K562 (cell line): Measurements from ENCODE around the gene POU2F1. TPM values are rescaled to one million over a fixed set of nuclear protein-coding genes. Genes with fewer than 3 reads are reported as not detected.
A peak's percentile ranks its signal among the peaks of the same experiment; 100 is the strongest.

Experiments used
- ARID2 ChIP-seq: fragments of 450-650 bp; IDR thresholded peaks from 2 replicates; pipeline ENCODE4 v1.6.1; 2017; ENCODE audit warnings: antibody characterized with exemption, mild to moderate bottlenecking
- CCNT2 ChIP-seq: IDR thresholded peaks from 2 replicates; pipeline ENCODE4 v1.6.1; 2011; ENCODE audit warnings: borderline replicate concordance, low read depth, mild to moderate bottlenecking, moderate library complexity, mixed read lengths, low read length; ENCODE audit not compliant: insufficient read length; ENCODE audit errors: extremely low read depth
- CXXC5 ChIP-seq: fragments of 250-450 bp; sonication (Bioruptor Pico); IDR thresholded peaks from 2 replicates; pipeline ENCODE4 v1.8.0; 2022; ENCODE audit warnings: inconsistent platforms, mild to moderate bottlenecking, moderate library complexity
- EWSR1 ChIP-seq: fragments of 450-650 bp; IDR thresholded peaks from 2 replicates; pipeline ENCODE4 v1.6.1; 2018; ENCODE audit warnings: borderline replicate concordance, mild to moderate bottlenecking, low read depth, moderate library complexity; ENCODE audit not compliant: partially characterized antibody
- FOSL1 ChIP-seq: fragments of 200-800 bp; sonication (Bioruptor generic); conservative IDR thresholded peaks from 2 replicates; pipeline ENCODE4 v1.6.1; 2016; ENCODE audit warnings: missing genetic modification characterization, missing compliant biosample characterization
- MEF2D ChIP-seq: conservative IDR thresholded peaks from 2 replicates; pipeline ENCODE4 v1.6.1; 2016; ENCODE audit warnings: low read depth, missing genetic modification characterization, missing compliant biosample characterization
- MIER1 ChIP-seq: fragments of 450-650 bp; IDR thresholded peaks from 2 replicates; pipeline ENCODE4 v1.6.1; 2016; ENCODE audit warnings: antibody characterized with exemption, mild to moderate bottlenecking, low read depth
- MTF1 ChIP-seq: fragments of 250-450 bp; sonication (Bioruptor Pico); IDR thresholded peaks from 2 replicates; pipeline ENCODE4 v1.9.0; 2021; ENCODE audit warnings: moderate library complexity, mild to moderate bottlenecking, inconsistent platforms, borderline replicate concordance
- PHF8 ChIP-seq: fragments of 200-600 bp; sonication (generic); IDR thresholded peaks from 2 replicates; pipeline ENCODE4 v1.6.1; 2012; ENCODE audit warnings: mixed run types, mild to moderate bottlenecking, inconsistent platforms, low read length, moderate library complexity, borderline replicate concordance
- POLR2AphosphoS5 ChIP-seq: IDR thresholded peaks from 2 replicates; pipeline ENCODE4 v1.6.1; 2011; ENCODE audit warnings: mild to moderate bottlenecking, low read depth, low read length, moderate library complexity; ENCODE audit not compliant: control insufficient read depth, insufficient read depth
- SIX5 ChIP-seq, 2 experiments: IDR thresholded peaks; 2 replicates each; pipeline ENCODE4 v1.6.1; 2011; ENCODE audit warnings: low read length in 2 of 2, borderline replicate concordance in 1 of 2, low read depth in 1 of 2, mild to moderate bottlenecking in 1 of 2, moderate library complexity in 1 of 2; ENCODE audit not compliant: insufficient read depth in 1 of 2
- SMARCE1 ChIP-seq: fragments of 450-650 bp; IDR thresholded peaks from 2 replicates; pipeline ENCODE4 v1.7.1; 2016; ENCODE audit warnings: mild to moderate bottlenecking
- VEZF1 ChIP-seq: fragments of 200-800 bp; sonication (Bioruptor generic); IDR thresholded peaks from 2 replicates; pipeline ENCODE4 v1.6.1; 2017; ENCODE audit warnings: missing genetic modification characterization, missing compliant biosample characterization
- ZKSCAN1 ChIP-seq: fragments of 150-350 bp; IDR thresholded peaks from 2 replicates; pipeline ENCODE4 v1.6.1; 2016; ENCODE audit warnings: low read depth, low read length
- ZNF263 ChIP-seq: sonication (generic); formaldehyde crosslinking; IDR thresholded peaks from 2 replicates; pipeline ENCODE4 v1.8.0; 2022; ENCODE audit warnings: mild to moderate bottlenecking, missing genetic modification reagents, borderline replicate concordance
- ZNF347 ChIP-seq: fragments of 450-650 bp; formaldehyde crosslinking; IDR thresholded peaks from 2 replicates; pipeline ENCODE4 v1.4.0; 2020; ENCODE audit warnings: low read depth, mild to moderate bottlenecking, moderate library complexity
- ZNF398 ChIP-seq: fragments of 250-450 bp; sonication (Bioruptor Pico); IDR thresholded peaks from 2 replicates; pipeline ENCODE4 v1.8.0; 2021; ENCODE audit warnings: moderate library complexity, mild to moderate bottlenecking, inconsistent platforms
- ZNF695 ChIP-seq: fragments of 450-650 bp; formaldehyde crosslinking; IDR thresholded peaks from 2 replicates; pipeline ENCODE4 v1.4.0; 2020; ENCODE audit warnings: mild to moderate bottlenecking, moderate library complexity
- ZNF75A ChIP-seq: fragments of 450-650 bp; formaldehyde crosslinking; IDR thresholded peaks from 2 replicates; pipeline ENCODE4 v1.4.0; 2020; ENCODE audit warnings: mild to moderate bottlenecking
- polyA plus RNA-seq, 8 experiments: library from polyadenylated mRNA; depleted of rRNA in 4 of 8; stranded (reverse) in 5 of 8; unstranded in 3 of 8; fragments of >200 nt; fragmentation: Nextera tagmentation in 2 of 8; fragmentation: Illumina TruSeq in 1 of 8; extraction: Ambion mirVana in 2 of 8; extraction: Trizol in 1 of 8; gene quantifications; 2 replicates each; pipeline versions ENCODE4 v1.2.1 to v1.2.3, GENCODE V29; 2011 to 2014; ENCODE audit warnings: inconsistent platforms in 1 of 8, missing spikeins in 1 of 8
- total RNA-seq, 7 experiments: library from RNA; depleted of rRNA in 6 of 7; stranded (reverse); fragments of >200 nt in 6 of 7; fragmentation: Illumina TruSeq in 2 of 7; extraction: Trizol in 2 of 7; gene quantifications; 2 replicates each; pipeline versions ENCODE4 v1.2.1 to v1.2.3, GENCODE V29; 2011 to 2021; ENCODE audit warnings: low replicate concordance in 1 of 7
- TF ChIP-seq, protein P1 (sequence below), 2 experiments: fragments of 250-450 bp in 1 of 2; fragments of 450-650 bp in 1 of 2; sonication (Bioruptor Pico) in 1 of 2; IDR thresholded peaks; 2 replicates each; pipeline versions ENCODE4 v1.6.1 to v1.8.0; 2016 to 2021; ENCODE audit warnings: mild to moderate bottlenecking in 2 of 2, moderate library complexity in 2 of 2, missing compliant biosample characterization in 1 of 2, missing genetic modification characterization in 1 of 2
- TF ChIP-seq, protein P2 (sequence below), 2 experiments: fragments of 450-650 bp in 1 of 2; sonication (generic) in 1 of 2; formaldehyde crosslinking in 1 of 2; IDR thresholded peaks in 1 of 2; conservative IDR thresholded peaks in 1 of 2; 2 replicates each; pipeline versions ENCODE4 v1.6.1 to v1.8.1; 2016 to 2023; ENCODE audit warnings: mild to moderate bottlenecking in 2 of 2, moderate library complexity in 2 of 2, inconsistent platforms in 1 of 2, missing genetic modification reagents in 1 of 2

The POU2F1 gene
- total and polyA plus RNA-seq, 9 of the 15 experiments (the other 6 are each of a cell fraction or from before 2014, with no cell fraction given): 2.6 to 22.3 (median 8.8) TPM

GRCh38 chr1:167221126-167221737 is 546 bp downstream of the POU2F1 start (continued):
- TF ChIP-seq ARID2: no peak
- no peak for TF ChIP-seq ZNF695 (CRISPR knock-in tag)
- TF ChIP-seq PHF8: peak; percentile 7; the same call in 1 of the 2 replicates
- no peak; the same call in 1 of the 2 replicates for TF ChIP-seq VEZF1
- TF ChIP-seq, protein P1, sequence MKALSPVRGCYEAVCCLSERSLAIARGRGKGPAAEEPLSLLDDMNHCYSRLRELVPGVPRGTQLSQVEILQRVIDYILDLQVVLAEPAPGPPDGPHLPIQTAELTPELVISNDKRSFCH (CRISPR knock-in tag; IDR thresholded peaks at IDR 0.05): no peak
- TF ChIP-seq, protein P1 (tag; IDR thresholded peaks at IDR 0.05): no peak
- peak; percentile 45 for TF ChIP-seq ZNF263 (CRISPR knock-in tag)
- no peak for TF ChIP-seq ZNF347 (CRISPR knock-in tag)
- no peak for TF ChIP-seq ZNF75A (CRISPR knock-in tag)
- TF ChIP-seq MIER1: no peak
- TF ChIP-seq EWSR1: no peak
- TF ChIP-seq ZKSCAN1: no peak
- no peak for TF ChIP-seq POLR2AphosphoS5
- TF ChIP-seq SIX5 (IDR thresholded peaks at IDR 0.05; ENCODE audit: borderline replicate concordance in 1 of 2, insufficient read depth in 1 of 2, low read depth in 1 of 2, low read length in 2 of 2): no peak
- TF ChIP-seq SMARCE1: no peak
- no peak for TF ChIP-seq MEF2D
- TF ChIP-seq ZNF398 (CRISPR knock-in tag): no peak
- TF ChIP-seq, protein P2, sequence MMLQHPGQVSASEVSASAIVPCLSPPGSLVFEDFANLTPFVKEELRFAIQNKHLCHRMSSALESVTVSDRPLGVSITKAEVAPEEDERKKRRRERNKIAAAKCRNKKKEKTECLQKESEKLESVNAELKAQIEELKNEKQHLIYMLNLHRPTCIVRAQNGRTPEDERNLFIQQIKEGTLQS (IDR thresholded peaks at IDR 0.05): no peak
- TF ChIP-seq, protein P2 (CRISPR knock-in tag; conservative IDR thresholded peaks at IDR 0.05): no peak
- TF ChIP-seq MTF1: no peak
- TF ChIP-seq CXXC5 (CRISPR knock-in tag): peak; percentile 19; the same call in 1 of the 2 replicates
- no peak for TF ChIP-seq FOSL1 (tag)
- peak; percentile 0 for TF ChIP-seq CCNT2
